Measurements from ENCODE around the gene CD38.

GRCh38 chr4:15740764-15741404 lies 37.2 kb upstream of the CD38 start:
- TF ChIP-seq CTCF (IDR thresholded peaks at IDR 0.05), result no peak
- no peak for TF ChIP-seq POLR2AphosphoS5 (IDR thresholded peaks at IDR 0.05)
- TF ChIP-seq POLR2A (IDR thresholded peaks at IDR 0.05), result no peak
